Aorta (tissue), 5 donors: ENCODE data around the gene NKPD1. TPM values are rescaled to one million over a fixed set of nuclear protein-coding genes. Genes with fewer than 3 reads are reported as not detected.
"Not testable (repeated sequence)": the region's sequence is repeated elsewhere in the genome, so short reads cannot be mapped to it uniquely, and the experiment has no call there.

Experiments used
- ATAC-seq: fragments of 200-7000 bp; cut with Tn5 transposase; one replicate; pipeline ENCODE4 v1.9.1; 2022; ENCODE audit warnings: moderate library complexity; ENCODE audit not compliant: low FRiP score
- DNase-seq, 2 donors: peaks; one replicate each; pipeline ENCODE4 v3.0.0-alpha.2; 2020
- H3K27ac ChIP-seq, 2 donors: one replicate each; pipeline ENCODE4 v1.5.1; 2013; ENCODE audit warnings: low read length in 2 of 2, mild to moderate bottlenecking in 2 of 2, moderate library complexity in 2 of 2, control low read depth in 1 of 2, inconsistent platforms in 1 of 2, low read depth in 1 of 2
- H3K27me3 ChIP-seq, 2 donors: one replicate each; pipeline ENCODE4 v1.6.1; 2013; ENCODE audit warnings: control low read depth in 1 of 2, low read length in 1 of 2, mild to moderate bottlenecking in 1 of 2, moderate library complexity in 1 of 2; ENCODE audit not compliant: insufficient read depth in 2 of 2, control insufficient read depth in 1 of 2
- H3K36me3 ChIP-seq, 2 donors: one replicate each; pipeline ENCODE4 v1.6.1; 2013; ENCODE audit warnings: control low read depth in 1 of 2, low read length in 1 of 2, mild to moderate bottlenecking in 1 of 2; ENCODE audit not compliant: insufficient read depth in 2 of 2, control insufficient read depth in 1 of 2
- H3K4me1 ChIP-seq, 2 donors: one replicate each; pipeline ENCODE4 v1.6.1; 2013; ENCODE audit warnings: low read length in 2 of 2, control low read depth in 1 of 2, mild to moderate bottlenecking in 1 of 2, moderate library complexity in 1 of 2; ENCODE audit not compliant: insufficient read depth in 2 of 2, control insufficient read depth in 1 of 2
- H3K4me3 ChIP-seq, 2 donors: one replicate each; pipeline ENCODE4 v1.5.1; 2013; ENCODE audit warnings: low read length in 2 of 2, control low read depth in 1 of 2, mild to moderate bottlenecking in 1 of 2
- H3K9me3 ChIP-seq: one replicate; pipeline ENCODE4 v1.6.1; 2013; ENCODE audit warnings: mild to moderate bottlenecking, low read length; ENCODE audit not compliant: control insufficient read depth
- WGBS, 2 donors: extraction: QIAGEN DNeasy Blood & Tissue Kit; methylation state at CpG; one replicate each; pipeline ENCODE4 v1.1.7; 2013; 5-methylcytosine and 5-hydroxymethylcytosine counted together
- intact Hi-C, 2 donors: fragments of 100-400 bp; cut with DNase I; formaldehyde crosslinking; loops; one replicate each; pipeline versions ENCODE4 v1.14.2 to v1.15.0; 2022
- polyA plus RNA-seq, 2 donors: library from polyadenylated mRNA; stranded (reverse); fragments of 200-250 nt; gene quantifications; one replicate each; pipeline ENCODE4 v1.2.3, GENCODE V29; 2013
- total RNA-seq, 2 donors: library from RNA; stranded (reverse); fragmentation: NEBNext Ultra II Directional; extraction: Animal tissue kit (Norgen Biotek cat#: 25700); gene quantifications; one replicate each; pipeline ENCODE4 v1.2.1, GENCODE V29; 2021
- donor health status: healthy with polysubstance abuse.
- donor health status: Bipolar disorder and iron deficiency.
- donor health status: DM: no; HTN: no; CAD: no.
- donor health status: DM: no; HTN: no; CAD: no.
- donor health status: DM: yes; HTN: yes; CAD: no.

NKPD1 gene
- total and polyA plus RNA-seq, 4 donors, result 0.05 TPM; not detected in 3

GRCh38 chr19:45121827-45122345 lies 38.9 kb downstream of the NKPD1 start:
- Histone ChIP-seq H3K27ac (no peak overlapping the region), H3K36me3 (no peaks in the 10 kb centered on the region), H3K4me3 (no peak overlapping the region), H3K4me1 (no peaks in the 10 kb centered on the region), H3K9me3 (no peaks in the 10 kb centered on the region), H3K27me3 (no peaks in the 10 kb centered on the region)
- no peak for DNase-seq
- intact Hi-C loops, result no loop called here
- no peak for ATAC-seq
- WGBS, 2 donors, result 86 to 89% methylated on average over 11 of the region's 11 CpGs

GRCh38 chr19:45119582-45119981 lies 41.2 kb downstream of the NKPD1 start:
- Histone ChIP-seq H3K9me3 (no peaks in the 10 kb centered on the region), H3K27ac (no peak overlapping the region), H3K4me1 (no peaks in the 10 kb centered on the region), H3K27me3 (no peaks in the 10 kb centered on the region), H3K36me3 (no peaks in the 10 kb centered on the region), H3K4me3 (no peak overlapping the region)
- ATAC-seq, result no peak
- WGBS, 2 donors, result 88 to 94% methylated on average over 6 of the region's 6 CpGs
- intact Hi-C loops, result no loop called here
- no peak for DNase-seq

GRCh38 chr19:45118591-45119355 lies 42.0 kb downstream of the NKPD1 start:
- H3K27me3 ChIP-seq, ATAC-seq, DNase-seq, H3K4me3 ChIP-seq, H3K27ac ChIP-seq, H3K4me1 ChIP-seq, intact Hi-C loops, H3K9me3 ChIP-seq, H3K36me3 ChIP-seq: not testable (repeated sequence)
- 65 to 72% methylated on average over 18 of the region's 18 CpGs for WGBS, 2 donors

- no peak overlapping the region for H3K27ac ChIP-seq
- intact Hi-C loops, result no loop called here
- H3K4me1 ChIP-seq, result no peaks in the 10 kb centered on the region
- ATAC-seq (no peak), DNase-seq (no peak)
- WGBS, 2 donors, result 69 to 77% methylated on average over 5 of the region's 5 CpGs
- H3K4me3 ChIP-seq, result no peak overlapping the region
- no peaks in the 10 kb centered on the region for H3K36me3 ChIP-seq
- H3K9me3 ChIP-seq, result no peaks in the 10 kb centered on the region
- H3K27me3 ChIP-seq, result no peaks in the 10 kb centered on the region
Observed at GRCh38 chr19:45118106-45118505, 42.7 kb downstream of the NKPD1 start.

GRCh38 chr19:45117671-45118070 lies 43.1 kb downstream of the NKPD1 start:
- Histone ChIP-seq H3K4me3 (no peak overlapping the region), H3K4me1 (no peaks in the 10 kb centered on the region), H3K36me3 (no peaks in the 10 kb centered on the region), H3K27me3 (no peaks in the 10 kb centered on the region), H3K27ac (no peak overlapping the region), H3K9me3 (no peaks in the 10 kb centered on the region)
- intact Hi-C loops, result no loop called here
- 72 to 77% methylated on average over 12 of the region's 12 CpGs for WGBS, 2 donors
- DNase-seq (no peak), ATAC-seq (no peak)

GRCh38 chr19:45117167-45117594 lies 43.6 kb downstream of the NKPD1 start:
- intact Hi-C loops, result no loop called here
- DNase-seq (no peak), ATAC-seq (no peak)
- no peaks in the 10 kb centered on the region for H3K27me3 ChIP-seq
- H3K4me3 ChIP-seq, result no peak overlapping the region
- H3K9me3 ChIP-seq, result no peaks in the 10 kb centered on the region
- H3K27ac ChIP-seq, result no peak overlapping the region
- no peaks in the 10 kb centered on the region for H3K36me3 ChIP-seq
- 71 to 75% methylated on average over 15 to 16 of the region's 16 CpGs for WGBS, 2 donors
- H3K4me1 ChIP-seq, result no peaks in the 10 kb centered on the region

- intact Hi-C loops, result no loop called here
- 91 to 93% methylated on average over 21 of the region's 21 CpGs for WGBS, 2 donors
- no peaks in the 10 kb centered on the region for H3K4me1 ChIP-seq
- no peaks in the 10 kb centered on the region for H3K9me3 ChIP-seq
- no peak overlapping the region for H3K4me3 ChIP-seq
- H3K27me3 ChIP-seq, result no peaks in the 10 kb centered on the region
- ATAC-seq (no peak), DNase-seq (no peak)
- no peak overlapping the region for H3K27ac ChIP-seq
- H3K36me3 ChIP-seq, result no peaks in the 10 kb centered on the region
Observed at GRCh38 chr19:45115809-45116615, 44.8 kb downstream of the NKPD1 start.

GRCh38 chr19:45114116-45114515 lies 46.7 kb downstream of the NKPD1 start:
- 78 to 89% methylated on average over 4 of the region's 4 CpGs for WGBS, 2 donors
- DNase-seq (no peak), ATAC-seq (no peak)
- Histone ChIP-seq H3K27me3 (no peaks in the 10 kb centered on the region), H3K36me3 (no peaks in the 10 kb centered on the region), H3K9me3 (no peaks in the 10 kb centered on the region), H3K27ac (no peak overlapping the region), H3K4me3 (no peak overlapping the region), H3K4me1 (no peaks in the 10 kb centered on the region)
- intact Hi-C loops, result no loop called here
